Parathyroid adenoma (tissue), 2 donors: ENCODE data around the gene GSTM1.
A peak's percentile ranks its signal among the peaks of the same experiment; 100 is the strongest.

Experiments
- H2AFZ ChIP-seq: fragments of 300-600 bp; sonication (generic); one replicate; pipeline ENCODE4 v1.7.0; 2017; ENCODE audit warnings: antibody characterized with exemption, mild to moderate bottlenecking
- H3K27ac ChIP-seq: fragments of 300-600 bp; sonication (generic); one replicate; pipeline ENCODE4 v1.7.0; 2017
- H3K27me3 ChIP-seq: fragments of 300-600 bp; sonication (generic); one replicate; pipeline ENCODE4 v1.7.0; 2017; ENCODE audit warnings: low read length; ENCODE audit not compliant: control insufficient read depth, insufficient read depth
- H3K36me3 ChIP-seq: fragments of 300-600 bp; sonication (generic); one replicate; pipeline ENCODE4 v1.7.0; 2017; ENCODE audit warnings: low read length; ENCODE audit not compliant: control insufficient read depth, insufficient read depth
- H3K4me1 ChIP-seq: fragments of 300-600 bp; sonication (generic); one replicate; pipeline ENCODE4 v1.7.0; 2017; ENCODE audit warnings: control low read depth
- H3K4me2 ChIP-seq: fragments of 300-600 bp; sonication (generic); one replicate; pipeline ENCODE4 v1.7.0; 2017; ENCODE audit warnings: low read length
- H3K4me3 ChIP-seq: fragments of 300-600 bp; sonication (generic); one replicate; pipeline ENCODE4 v1.7.0; 2017; ENCODE audit warnings: low read depth, low read length
- H3K79me2 ChIP-seq: fragments of 300-600 bp; sonication (generic); one replicate; pipeline ENCODE4 v1.7.0; 2017; ENCODE audit warnings: control low read depth
- H3K9ac ChIP-seq: fragments of 300-600 bp; sonication (generic); one replicate; pipeline ENCODE4 v1.7.0; 2017; ENCODE audit warnings: mild to moderate bottlenecking
- H3K9me3 ChIP-seq: fragments of 300-600 bp; sonication (generic); one replicate; pipeline ENCODE4 v1.7.0; 2017; ENCODE audit warnings: low read length; ENCODE audit not compliant: control insufficient read depth
- CTCF ChIP-seq: fragments of 300-600 bp; sonication (generic); IDR thresholded peaks from one replicate; pipeline ENCODE4 v1.7.0; 2017; ENCODE audit warnings: antibody characterized with exemption, mild to moderate bottlenecking
- donor health status: primary hyperparathyroidism.

Gene GSTM1

GRCh38 chr1:109641078-109641740, 46.4 kb upstream of the GSTM1 start:
- Histone ChIP-seq H3K4me3 (no peak overlapping the region), H3K9ac (no peak overlapping the region), H3K27me3 (no peaks in the 10 kb centered on the region), H3K4me2 (no peak overlapping the region), H2AFZ (no peak overlapping the region), H3K79me2 (no peaks in the 10 kb centered on the region), H3K36me3 (no peaks in the 10 kb centered on the region), H3K4me1 (peaks cover under 1% of the 10 kb centered on the region), H3K9me3 (no peaks in the 10 kb centered on the region), H3K27ac (no peak overlapping the region)
- TF ChIP-seq CTCF, result no peak

DNA sequence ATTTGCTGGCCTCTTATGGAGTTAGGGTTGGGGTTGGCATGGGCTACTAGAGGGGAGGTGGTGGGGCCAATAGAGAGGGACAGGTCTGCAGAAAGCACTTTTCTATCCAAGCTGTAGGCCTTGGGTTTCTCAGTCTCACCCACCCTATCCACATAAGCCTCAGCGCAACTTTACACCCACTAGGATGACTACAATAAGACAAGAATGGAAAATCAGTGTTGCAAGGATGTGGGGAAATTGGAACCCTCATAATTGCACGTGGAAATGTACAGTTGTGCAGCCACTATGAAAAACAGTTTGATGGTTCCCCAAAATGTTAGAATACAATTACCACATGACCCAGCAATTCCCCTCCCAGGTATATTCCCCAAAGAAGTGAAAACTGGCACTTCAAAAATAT, 45.8 kb upstream of the GSTM1 start:
- H3K9me3 ChIP-seq, result no peaks in the 10 kb centered on the region
- H3K36me3 ChIP-seq, result no peaks in the 10 kb centered on the region
- H3K4me1 ChIP-seq, result no peaks in the 10 kb centered on the region
- H3K27me3 ChIP-seq, result no peaks in the 10 kb centered on the region
- TF ChIP-seq CTCF, result no peak
- no peak overlapping the region for H2AFZ ChIP-seq
- no peak overlapping the region for H3K4me2 ChIP-seq
- H3K27ac ChIP-seq, result no peak overlapping the region
- H3K79me2 ChIP-seq, result no peaks in the 10 kb centered on the region
- H3K4me3 ChIP-seq, result no peak overlapping the region
- no peak overlapping the region for H3K9ac ChIP-seq

DNA sequence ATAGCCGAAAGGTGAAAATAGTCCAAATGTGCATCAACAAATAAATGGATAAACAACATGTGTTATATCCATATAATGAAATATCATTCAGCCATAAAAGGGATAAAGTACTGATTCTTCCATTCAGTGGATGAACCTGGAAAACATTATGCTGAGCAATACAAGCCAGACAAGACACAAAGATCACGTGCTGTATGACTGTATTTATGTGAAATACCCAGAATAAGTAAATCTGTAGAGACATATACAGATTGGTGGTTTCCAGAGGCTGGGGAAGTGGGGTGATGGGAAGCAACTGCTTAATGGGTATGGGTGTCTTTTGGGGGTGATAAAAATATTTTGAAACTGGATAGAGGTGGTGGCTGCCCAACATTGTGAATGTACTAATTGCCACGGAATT, 45.0 kb upstream of the GSTM1 start:
- H2AFZ ChIP-seq, result no peak overlapping the region
- H3K4me1 ChIP-seq, result no peaks in the 10 kb centered on the region
- H3K79me2 ChIP-seq, result no peaks in the 10 kb centered on the region
- H3K27me3 ChIP-seq, result no peaks in the 10 kb centered on the region
- H3K27ac ChIP-seq, result no peak overlapping the region
- TF ChIP-seq CTCF, result no peak
- no peak overlapping the region for H3K9ac ChIP-seq
- no peak overlapping the region for H3K4me3 ChIP-seq
- H3K4me2 ChIP-seq, result no peak overlapping the region
- no peaks in the 10 kb centered on the region for H3K36me3 ChIP-seq
- H3K9me3 ChIP-seq, result no peaks in the 10 kb centered on the region

- Histone ChIP-seq H3K79me2 (no peaks in the 10 kb centered on the region), H3K27ac (no peak overlapping the region), H2AFZ (peak overlapping the region; percentile 69), H3K36me3 (no peaks in the 10 kb centered on the region), H3K9me3 (no peaks in the 10 kb centered on the region), H3K27me3 (no peaks in the 10 kb centered on the region), H3K4me1 (no peaks in the 10 kb centered on the region), H3K4me3 (no peak overlapping the region), H3K4me2 (no peak overlapping the region), H3K9ac (no peak overlapping the region)
- peak; percentile 61 for TF ChIP-seq CTCF
These were observed 44.0 kb upstream of the GSTM1 start for GRCh38 chr1:109643385-109644230.
